Measurements from ENCODE around the gene DDX42. TPM values are rescaled to one million over a fixed set of nuclear protein-coding genes. Genes with fewer than 3 reads are reported as not detected.

Gene DDX42
- total and polyA plus RNA-seq, 9 of the 15 experiments (the other 6 are each of a cell fraction or from before 2014, with no cell fraction given) = 16.5 to 149 (median 87.6) TPM

- TF ChIP-seq AFF4 (CRISPR knock-in tag; IDR thresholded peaks at IDR 0.05) = no peak; the same call in 1 of the 2 replicates
- TF ChIP-seq HOXB6 (CRISPR knock-in tag; IDR thresholded peaks at IDR 0.05; ENCODE audit: borderline replicate concordance) = no peak
- 0 out of 2 replicates have a peak, but pooled peaks have one; percentile 51 for TF ChIP-seq ZNF583 (CRISPR knock-in tag; IDR thresholded peaks at IDR 0.05)
- no peak for TF ChIP-seq NFIX (CRISPR knock-in tag; IDR thresholded peaks at IDR 0.05; ENCODE audit: low read depth)
- TF ChIP-seq HDAC3 (IDR thresholded peaks at IDR 0.05; ENCODE audit: borderline replicate concordance, partially characterized antibody) = peak; percentile 100
- no peak for TF ChIP-seq RBM15 (IDR thresholded peaks at IDR 0.05; ENCODE audit: insufficient read depth, low read length)
- no peak for TF ChIP-seq MYNN (IDR thresholded peaks at IDR 0.05)
- TF ChIP-seq MYNN (CRISPR knock-in tag; IDR thresholded peaks at IDR 0.05) = no peak
- 0 out of 2 replicates have a peak, but pooled peaks have one; percentile 41 for TF ChIP-seq TAF7 (tag; IDR thresholded peaks at IDR 0.05)
- TF ChIP-seq CREB3L1 (IDR thresholded peaks at IDR 0.05; ENCODE audit: borderline replicate concordance, low read depth) = peak; percentile 98
- TF ChIP-seq CLOCK (CRISPR knock-in tag; IDR thresholded peaks at IDR 0.05; ENCODE audit: borderline replicate concordance) = no peak
- TF ChIP-seq SUPT5H (IDR thresholded peaks at IDR 0.05) = peak; percentile 89
- TF ChIP-seq EP400 (IDR thresholded peaks at IDR 0.05) = peak; percentile 100
- TF ChIP-seq CREM (IDR thresholded peaks at IDR 0.05; ENCODE audit: low read depth) = peak; percentile 96
- TF ChIP-seq TSHZ1 (CRISPR knock-in tag; IDR thresholded peaks at IDR 0.05) = no peak
- TF ChIP-seq NR1H2 (CRISPR knock-in tag; IDR thresholded peaks at IDR 0.05) = peak; percentile 77; the same call in 1 of the 2 replicates
These were observed 464 bp upstream of the DDX42 start, which contains the start of gene CCDC47 (continued) for GRCh38 chr17:63773272-63774140.
